ENCODE measurements around the gene GPR17. TPM values are rescaled to one million over a fixed set of nuclear protein-coding genes. Genes with fewer than 3 reads are reported as not detected.

Gene GPR17
- total RNA-seq, 8 experiments from 2014 or later, result 0.27 to 1.7 (median 0.45) TPM; not detected in 1

DNA sequence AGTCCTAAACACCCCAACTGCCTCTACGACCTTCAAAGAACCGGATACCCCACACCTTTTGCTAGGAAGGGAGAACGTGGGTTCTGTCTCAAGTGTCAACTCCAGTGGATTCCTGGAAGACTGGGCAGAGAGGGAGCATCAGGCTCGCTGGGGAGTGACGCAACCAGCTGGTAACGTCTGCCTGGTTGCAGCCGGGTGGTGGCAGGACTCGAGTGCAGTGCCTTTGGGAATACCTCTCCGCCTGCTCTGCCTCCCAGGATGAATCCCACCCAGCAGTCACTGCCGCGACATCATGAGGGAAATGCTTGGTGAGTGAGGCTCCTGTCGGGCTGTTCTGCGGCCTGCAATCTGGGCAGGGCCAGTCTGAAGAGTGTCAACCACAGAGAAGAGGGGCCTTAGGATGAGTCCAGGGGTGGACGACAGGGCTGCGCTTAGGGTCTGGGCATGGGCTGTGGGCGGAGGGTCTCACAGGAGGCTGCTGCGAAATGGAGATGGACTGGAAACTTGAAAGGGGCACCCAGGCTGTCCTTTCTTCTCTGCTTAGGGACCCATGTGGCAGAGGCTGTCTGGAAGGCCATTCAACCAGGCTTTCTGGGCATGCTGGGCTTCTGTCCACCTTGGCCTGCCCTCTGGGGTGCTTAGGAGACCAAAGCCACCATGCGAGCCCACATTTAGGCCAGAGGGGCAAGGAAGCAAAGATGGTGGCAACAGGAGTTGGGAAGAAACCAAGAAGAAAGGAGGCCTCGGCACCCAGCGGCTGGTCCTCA, 12.9 kb downstream of the GPR17 start:
- peaks cover 0 to 3% of the 10 kb centered on the region in 2 donors for H3K4me1 ChIP-seq (replicated peaks in 1 of 2)
- H3K27ac ChIP-seq, result no peak overlapping the region
- H3K4me3 ChIP-seq, result no peak overlapping the region
- peak in 1 of 8 experiments; percentile 49 for ATAC-seq (replicated peaks in 6 of 8)
- in situ Hi-C loops (cut with MboI; ENCODE audit: low pct_unique_long_range_greater_than_20kb in 2 of 9, low sequenced_read_pairs in 9 of 9, unreplicated experiment in 9 of 9), result no loop called here
- WGBS, 10 experiments, result 65 to 100% (median 80%) methylated on average over 2 to 7 of the region's 20 CpGs; no CpG with 5 or more reads in 2 of the 10 experiments

DNA sequence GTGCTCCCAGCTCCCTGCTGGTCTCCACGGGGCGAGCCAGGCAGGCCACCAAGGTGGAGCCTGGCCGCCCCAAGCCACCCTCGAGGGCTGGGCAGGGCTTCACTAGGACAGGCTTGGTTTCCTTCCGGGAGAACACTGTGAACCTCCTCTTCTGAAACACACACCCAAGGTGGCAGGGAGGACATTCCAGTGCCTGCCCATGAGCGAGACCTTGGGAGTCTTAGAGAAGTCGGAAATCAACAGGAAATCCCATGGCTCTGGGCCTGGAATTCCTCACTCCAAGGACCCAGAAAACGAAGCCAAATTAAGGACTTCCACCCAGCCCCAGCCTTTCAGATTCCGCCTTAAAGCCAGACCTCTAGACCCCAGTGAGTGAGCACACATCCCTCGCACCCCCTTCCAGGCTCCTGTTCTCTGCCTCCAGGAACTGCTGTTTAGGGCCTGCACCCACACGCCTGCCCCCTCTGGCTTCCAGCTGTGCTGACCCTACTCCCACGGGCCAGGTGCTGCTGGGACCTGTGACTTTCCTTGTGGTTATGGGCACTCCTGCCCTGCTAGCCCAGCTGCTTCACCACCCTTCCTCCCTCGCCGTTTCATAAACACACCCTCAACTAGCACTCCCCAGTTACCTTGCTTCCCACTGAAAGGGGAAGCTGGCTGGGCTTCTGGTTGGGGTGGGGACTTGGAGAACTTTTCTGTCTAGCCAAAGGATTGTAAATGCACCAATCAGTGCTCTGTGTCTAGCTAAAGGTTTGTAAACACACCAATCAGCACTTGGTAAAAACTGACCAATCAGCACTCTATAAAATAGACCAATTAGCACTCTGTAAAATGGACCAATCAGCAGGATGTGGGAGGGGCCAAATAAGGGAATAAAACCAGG, 13.7 kb downstream of the GPR17 start:
- in situ Hi-C loops (cut with MboI; ENCODE audit: low pct_unique_long_range_greater_than_20kb in 2 of 9, low sequenced_read_pairs in 9 of 9, unreplicated experiment in 9 of 9), result no loop called here

DNA sequence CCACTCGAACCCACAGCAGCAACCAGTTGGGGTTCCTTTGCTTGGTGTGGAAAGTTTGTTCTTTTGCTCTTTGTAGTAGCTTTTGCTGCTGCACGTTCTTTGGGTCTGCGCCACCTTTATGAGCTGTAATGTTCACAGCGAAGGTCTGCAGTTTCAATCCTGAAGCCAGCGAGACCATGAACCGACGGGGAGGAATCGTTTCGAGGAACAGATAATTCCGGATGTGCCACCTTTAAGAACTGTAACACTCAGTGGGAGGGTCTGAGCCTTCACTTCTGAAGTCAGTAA, 14.3 kb downstream of the GPR17 start:
- Histone ChIP-seq H3K27ac (no peak overlapping the region), H3K4me1 (replicated peaks in 1 of 2) (peaks cover 0 to 3% of the 10 kb centered on the region in 2 donors), H3K4me3 (no peak overlapping the region)
- WGBS, 10 experiments, result 75 to 100% (median 91%) methylated on average over 2 to 10 of the region's 10 CpGs; no CpG with 5 or more reads in 3 of the 10 experiments
- no peak for ATAC-seq (replicated peaks in 6 of 8)
- in situ Hi-C loops (cut with MboI; ENCODE audit: low pct_unique_long_range_greater_than_20kb in 2 of 9, low sequenced_read_pairs in 9 of 9, unreplicated experiment in 9 of 9), result no loop called here

More for the DNA sequence above, 13.7 kb downstream of the GPR17 start:
- 33 to 100% (median 97%) methylated on average over 1 to 3 of the region's 14 CpGs; no CpG with 5 or more reads in 4 of the 10 experiments for WGBS, 10 experiments
- ATAC-seq (replicated peaks in 6 of 8), result no peak
- Histone ChIP-seq H3K27ac (no peak overlapping the region), H3K4me3 (no peak overlapping the region), H3K4me1 (replicated peaks in 1 of 2) (peaks cover 0 to 3% of the 10 kb centered on the region in 2 donors)

DNA sequence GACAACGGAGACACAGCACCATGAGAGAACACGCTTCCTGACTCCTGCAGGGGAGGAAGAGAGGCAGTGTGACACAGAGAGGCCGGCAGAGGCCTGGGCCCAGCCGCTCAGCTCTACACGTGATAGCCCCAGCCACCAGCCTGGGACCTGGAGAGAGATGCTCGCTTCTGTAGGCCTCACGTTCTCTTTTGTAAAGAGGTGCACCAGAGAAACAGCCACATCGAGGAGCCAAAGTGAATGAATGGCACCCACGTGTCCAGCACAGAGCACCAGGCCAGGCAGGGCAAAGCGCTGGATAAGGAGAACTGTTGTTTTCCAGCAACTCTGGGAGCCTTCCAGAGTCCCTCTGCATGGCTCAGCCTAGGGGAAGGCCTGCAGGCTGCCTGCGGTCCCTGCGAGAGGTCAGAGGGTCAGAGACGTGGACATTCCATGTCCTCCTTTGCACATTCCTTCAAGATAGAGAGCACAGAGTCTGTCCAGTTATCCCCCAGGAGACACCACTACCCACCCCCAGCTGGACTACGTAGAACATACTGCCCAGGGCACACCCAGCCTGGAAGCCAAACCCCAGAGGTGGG, 15.2 kb downstream of the GPR17 start:
- 81 to 100% (median 95%) methylated on average over 1 to 5 of the region's 14 CpGs; no CpG with 5 or more reads in 6 of the 10 experiments for WGBS, 10 experiments
- peak in 3 of 8 experiments; percentile 45 to 68 (median 63) for ATAC-seq (replicated peaks in 6 of 8)
- Histone ChIP-seq H3K4me1 (replicated peaks in 1 of 2) (peaks cover 0 to 3% of the 10 kb centered on the region in 2 donors), H3K4me3 (no peak overlapping the region), H3K27ac (no peak overlapping the region)
- in situ Hi-C loops (cut with MboI; ENCODE audit: low pct_unique_long_range_greater_than_20kb in 2 of 9, low sequenced_read_pairs in 9 of 9, unreplicated experiment in 9 of 9), result no loop called here

DNA sequence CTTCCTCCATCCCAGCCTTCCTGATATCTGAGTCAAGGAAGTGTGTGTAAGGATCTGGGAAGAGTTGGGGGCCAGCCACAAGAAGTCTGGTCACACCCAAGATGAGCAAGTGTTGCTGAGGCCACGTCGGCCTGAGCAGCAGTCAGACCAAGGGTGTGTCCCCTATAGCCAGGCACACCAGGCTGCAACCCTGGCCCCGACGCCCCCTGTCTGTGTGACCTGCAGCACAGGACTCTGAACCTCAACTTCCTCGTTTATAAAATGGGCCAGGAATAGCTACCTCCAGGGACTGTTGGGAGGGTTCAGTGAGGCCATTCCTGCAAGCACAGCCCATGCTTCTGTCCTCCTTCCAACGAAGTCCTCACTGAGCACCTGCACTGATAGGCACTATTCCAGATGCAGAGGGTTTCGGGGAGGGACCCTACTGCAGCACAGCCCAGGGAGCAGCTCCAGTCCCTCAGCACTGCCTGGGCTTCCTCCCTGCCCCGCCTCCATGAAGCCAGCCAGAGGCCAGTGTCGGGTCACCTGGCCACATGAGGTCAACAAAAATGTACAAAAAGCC, 16.1 kb downstream of the GPR17 start:
- Histone ChIP-seq H3K4me1 (replicated peaks in 1 of 2) (peaks cover 0 to 3% of the 10 kb centered on the region in 2 donors), H3K4me3 (no peak overlapping the region), H3K27ac (no peak overlapping the region)
- peak in 3 of 8 experiments; percentile 45 to 82 (median 74) for ATAC-seq (replicated peaks in 6 of 8)
- 47 to 100% (median 62%) methylated on average over 2 to 5 of the region's 9 CpGs; no CpG with 5 or more reads in 6 of the 10 experiments for whole genome bisulfite sequencing, 10 experiments
- in situ Hi-C loops (cut with MboI; ENCODE audit: low pct_unique_long_range_greater_than_20kb in 2 of 9, low sequenced_read_pairs in 9 of 9, unreplicated experiment in 9 of 9), result no loop called here

DNA sequence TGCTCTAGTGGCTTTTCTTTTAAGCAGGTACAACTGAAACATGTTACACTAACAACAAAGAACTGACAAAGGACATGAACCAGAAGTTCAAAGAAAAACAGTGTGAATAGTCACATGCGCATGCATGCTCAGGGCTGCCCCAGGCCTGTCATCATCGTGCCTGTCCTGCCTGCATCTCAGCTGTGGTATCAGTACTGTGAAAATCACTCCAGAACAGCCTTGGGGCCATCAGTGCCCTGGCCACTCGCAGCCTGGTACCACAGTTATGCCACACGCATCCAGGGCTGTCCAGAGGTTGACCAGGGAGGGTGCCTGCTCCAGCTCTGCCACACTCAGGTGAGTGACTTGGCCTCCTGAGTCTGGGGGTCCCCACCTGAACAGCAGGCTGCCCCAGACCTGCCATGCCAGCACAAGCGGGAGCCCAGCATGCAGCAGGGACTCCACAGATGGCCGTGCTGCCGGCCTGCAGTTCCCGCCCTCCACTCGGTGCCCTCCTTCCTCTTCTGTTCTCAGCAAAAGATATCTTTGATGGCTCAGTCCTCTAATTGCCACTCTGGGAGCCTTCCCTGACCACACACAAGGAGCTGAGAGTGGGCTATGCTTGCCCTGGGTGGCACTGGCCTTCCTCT, 17.1 kb downstream of the GPR17 start:
- peaks cover 0 to 3% of the 10 kb centered on the region in 2 donors for H3K4me1 ChIP-seq (replicated peaks in 1 of 2)
- in situ Hi-C loops (cut with MboI; ENCODE audit: low pct_unique_long_range_greater_than_20kb in 2 of 9, low sequenced_read_pairs in 9 of 9, unreplicated experiment in 9 of 9), result no loop called here
- ATAC-seq (replicated peaks in 6 of 8), result peak in 7 of 8 experiments; percentile 15 to 60 (median 38)
- H3K4me3 ChIP-seq, result no peak overlapping the region
- H3K27ac ChIP-seq, result no peak overlapping the region
- 50 to 100% (median 84%) methylated on average over 1 to 7 of the region's 9 CpGs; no CpG with 5 or more reads in 4 of the 10 experiments for WGBS, 10 experiments

DNA sequence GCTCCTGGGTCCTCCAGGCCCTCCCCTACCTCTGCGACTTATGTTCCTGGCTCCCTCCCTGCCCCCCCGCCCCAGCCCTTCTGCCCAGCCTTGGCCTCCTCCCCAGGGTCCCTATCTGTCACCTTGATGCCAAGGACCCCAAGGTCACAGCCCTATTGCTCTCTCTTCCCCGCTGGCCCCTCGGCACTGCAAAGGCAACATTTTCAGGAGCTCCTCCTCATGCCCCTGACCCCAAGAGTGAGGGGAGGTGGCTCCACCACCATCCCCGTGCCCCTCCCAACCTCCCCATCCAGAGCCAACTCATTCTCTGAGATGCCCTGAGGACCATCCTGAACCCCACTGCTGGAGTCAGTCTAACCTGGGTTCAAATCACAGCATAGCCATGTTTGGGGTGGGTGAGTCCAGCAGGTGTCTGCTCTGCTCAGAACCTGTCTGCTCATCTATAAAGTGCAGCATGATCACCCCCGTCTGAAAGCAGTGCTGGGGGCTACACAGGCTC, 17.7 kb downstream of the GPR17 start:
- 80% methylated on average over 1 of the region's 6 CpGs; no CpG with 5 or more reads in 9 of the 10 experiments for WGBS, 10 experiments
- Histone ChIP-seq H3K4me1 (replicated peaks in 1 of 2) (peaks cover 0 to 3% of the 10 kb centered on the region in 2 donors), H3K4me3 (no peak overlapping the region), H3K27ac (no peak overlapping the region)
- in situ Hi-C loops (cut with MboI; ENCODE audit: low pct_unique_long_range_greater_than_20kb in 2 of 9, low sequenced_read_pairs in 9 of 9, unreplicated experiment in 9 of 9), result no loop called here
- no peak for ATAC-seq (replicated peaks in 6 of 8)

DNA sequence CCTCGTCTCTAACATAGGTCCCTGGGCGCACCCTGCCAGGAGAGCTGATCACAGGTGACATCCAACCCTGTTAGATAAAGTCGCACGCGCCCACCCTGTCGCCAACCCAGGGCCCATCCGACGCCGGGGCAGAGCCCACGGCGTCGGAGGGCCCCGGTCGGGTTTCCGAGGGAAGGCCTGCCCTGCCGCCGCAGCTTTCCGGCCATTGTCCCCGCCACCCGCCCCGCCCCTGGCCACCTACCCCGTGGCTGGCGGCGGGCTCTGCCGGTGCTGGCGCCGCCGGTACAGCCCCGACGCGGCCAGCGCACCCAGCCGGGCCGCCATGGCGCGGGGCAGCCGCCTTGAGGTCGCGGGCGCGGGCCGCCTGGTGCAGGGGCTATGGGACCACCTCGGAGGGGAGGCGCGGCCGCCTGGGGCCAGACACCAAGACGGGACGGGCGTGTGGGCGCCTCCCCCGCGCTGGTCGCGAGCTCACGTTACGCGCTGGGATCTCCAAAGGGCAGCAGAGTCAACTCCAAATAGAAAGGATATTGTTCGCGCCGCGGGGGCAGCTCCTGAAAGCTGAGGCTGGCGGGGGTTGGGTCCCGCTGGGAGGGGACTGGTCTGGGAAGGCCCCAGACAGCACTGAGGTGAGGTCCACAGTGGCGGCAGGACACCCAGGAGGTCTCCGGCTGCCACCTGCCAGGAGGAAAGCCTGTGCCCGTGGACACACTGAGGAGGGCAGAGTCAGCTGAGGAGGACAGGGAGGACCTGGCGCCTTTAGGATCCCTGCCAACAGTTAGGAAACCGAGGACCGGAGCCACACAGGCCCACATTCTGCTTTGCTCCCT, 18.3 kb downstream of the GPR17 start:
- 40 to 100% (median 89%) methylated on average over 1 to 4 of the region's 69 CpGs; no CpG with 5 or more reads in 6 of the 10 experiments for WGBS, 10 experiments
- H3K4me3 ChIP-seq, result peak overlapping the region in 1 of 5 donors; percentile 11
- H3K4me1 ChIP-seq (replicated peaks in 1 of 2), result peaks cover 0 to 3% of the 10 kb centered on the region in 2 donors
- ATAC-seq (replicated peaks in 6 of 8), result peak in 3 of 8 experiments; percentile 27 to 36 (median 33)
- no peak overlapping the region for H3K27ac ChIP-seq
- in situ Hi-C loops (cut with MboI; ENCODE audit: low pct_unique_long_range_greater_than_20kb in 2 of 9, low sequenced_read_pairs in 9 of 9, unreplicated experiment in 9 of 9), result no loop called here

DNA sequence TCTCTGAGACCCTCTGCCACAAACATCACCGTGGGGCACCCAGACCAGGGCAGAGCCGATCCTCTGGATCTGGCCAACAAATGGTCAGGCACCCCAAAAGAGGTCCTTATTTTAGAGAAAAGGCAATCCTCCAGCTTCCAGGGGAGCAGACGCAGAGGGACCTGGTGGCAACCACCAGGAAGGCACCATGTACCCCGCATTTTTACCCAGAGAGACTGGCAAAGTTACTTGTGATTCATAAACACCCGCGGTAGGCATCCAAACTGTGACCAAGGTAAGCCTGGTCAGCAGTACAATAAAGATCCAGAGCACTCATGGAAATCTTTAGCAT, 18.9 kb downstream of the GPR17 start:
- no peak for ATAC-seq (replicated peaks in 6 of 8)
- Histone ChIP-seq H3K4me3 (no peak overlapping the region), H3K27ac (no peak overlapping the region), H3K4me1 (replicated peaks in 1 of 2) (peaks cover 0 to 3% of the 10 kb centered on the region in 2 donors)
- in situ Hi-C loops (cut with MboI; ENCODE audit: low pct_unique_long_range_greater_than_20kb in 2 of 9, low sequenced_read_pairs in 9 of 9, unreplicated experiment in 9 of 9), result no loop called here
- 91 to 100% (median 100%) methylated on average over 2 to 4 of the region's 6 CpGs; no CpG with 5 or more reads in 5 of the 10 experiments for WGBS, 10 experiments

DNA sequence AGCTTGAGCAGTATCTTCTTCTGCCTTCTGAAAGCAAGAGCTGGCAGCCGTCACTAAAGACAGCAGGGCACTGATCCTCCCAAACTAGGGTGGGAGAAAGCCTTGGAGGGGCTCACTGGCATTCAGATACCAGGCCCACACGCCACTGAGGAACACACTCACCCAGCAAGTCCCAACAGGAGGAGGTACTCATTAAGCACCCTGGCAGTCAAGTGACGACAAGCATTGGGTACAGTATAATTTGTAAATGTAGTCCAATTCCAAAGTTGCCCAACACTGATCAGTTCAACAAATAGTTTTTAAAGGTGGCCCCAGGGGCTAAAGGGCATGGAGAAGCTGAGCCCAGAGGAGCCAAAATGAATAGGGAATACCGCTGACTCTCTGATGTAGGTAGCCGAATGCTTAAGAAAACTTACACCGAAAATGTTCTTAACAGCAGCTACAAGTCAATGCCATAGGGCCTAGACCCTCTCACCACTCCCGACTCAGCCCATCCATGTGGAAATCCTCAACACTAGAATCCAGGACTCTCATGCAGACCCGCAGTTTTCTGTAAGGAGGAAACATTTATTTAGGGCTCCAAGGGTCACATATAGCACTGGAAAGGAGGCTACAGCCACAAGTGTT, 19.4 kb downstream of the GPR17 start:
- Histone ChIP-seq H3K27ac (no peak overlapping the region), H3K4me3 (no peak overlapping the region), H3K4me1 (replicated peaks in 1 of 2) (peaks cover 0 to 3% of the 10 kb centered on the region in 2 donors)
- WGBS, 10 experiments, result 60 to 100% (median 96%) methylated on average over 1 to 6 of the region's 8 CpGs; no CpG with 5 or more reads in 1 of the 10 experiments
- in situ Hi-C loops (cut with MboI; ENCODE audit: low pct_unique_long_range_greater_than_20kb in 2 of 9, low sequenced_read_pairs in 9 of 9, unreplicated experiment in 9 of 9), result no loop called here
- ATAC-seq (replicated peaks in 6 of 8), result no peak

DNA sequence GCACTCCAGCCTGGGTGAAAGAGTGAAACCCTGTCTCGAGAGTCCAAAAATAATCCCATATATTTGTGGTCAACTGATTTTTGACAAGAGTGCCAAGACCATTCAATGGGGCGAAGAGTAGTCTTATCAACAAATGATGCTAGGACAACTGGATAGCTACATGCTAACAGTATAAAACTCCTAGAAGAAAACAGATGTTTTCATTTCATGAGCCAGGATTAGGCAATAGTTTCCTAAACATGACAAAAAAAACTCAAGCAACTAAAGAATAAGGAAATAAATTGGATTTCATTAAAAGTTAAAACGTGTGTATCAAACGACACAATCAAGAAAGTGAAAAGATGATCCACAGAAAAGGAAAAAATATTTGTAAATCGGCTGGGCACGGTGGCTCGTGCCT, 23.1 kb downstream of the GPR17 start:
- Histone ChIP-seq H3K4me3 (no peak overlapping the region), H3K4me1 (replicated peaks in 1 of 2) (no peaks in the 10 kb centered on the region), H3K27ac (no peak overlapping the region)
- ATAC-seq (replicated peaks in 6 of 8), result no peak
- in situ Hi-C loops (cut with MboI; ENCODE audit: low pct_unique_long_range_greater_than_20kb in 2 of 9, low sequenced_read_pairs in 9 of 9, unreplicated experiment in 9 of 9), result no loop called here
- 6 to 97% (median 81%) methylated on average over 3 to 7 of the region's 7 CpGs for WGBS, 10 experiments

Data from motor neuron (in vitro differentiated cells).